NK-92 treated with Interleukin-12 subunit alpha and Interleukin-12 subunit beta, amount 100 ng/mL, for 24 hours (cell line): Measurements from ENCODE around the gene SMOC2.

Experiments
- DNase-seq: peaks from one replicate; lab custom pipeline; 2025; lab: John Stamatoyannopoulos, UW

SMOC2 gene

DNA sequence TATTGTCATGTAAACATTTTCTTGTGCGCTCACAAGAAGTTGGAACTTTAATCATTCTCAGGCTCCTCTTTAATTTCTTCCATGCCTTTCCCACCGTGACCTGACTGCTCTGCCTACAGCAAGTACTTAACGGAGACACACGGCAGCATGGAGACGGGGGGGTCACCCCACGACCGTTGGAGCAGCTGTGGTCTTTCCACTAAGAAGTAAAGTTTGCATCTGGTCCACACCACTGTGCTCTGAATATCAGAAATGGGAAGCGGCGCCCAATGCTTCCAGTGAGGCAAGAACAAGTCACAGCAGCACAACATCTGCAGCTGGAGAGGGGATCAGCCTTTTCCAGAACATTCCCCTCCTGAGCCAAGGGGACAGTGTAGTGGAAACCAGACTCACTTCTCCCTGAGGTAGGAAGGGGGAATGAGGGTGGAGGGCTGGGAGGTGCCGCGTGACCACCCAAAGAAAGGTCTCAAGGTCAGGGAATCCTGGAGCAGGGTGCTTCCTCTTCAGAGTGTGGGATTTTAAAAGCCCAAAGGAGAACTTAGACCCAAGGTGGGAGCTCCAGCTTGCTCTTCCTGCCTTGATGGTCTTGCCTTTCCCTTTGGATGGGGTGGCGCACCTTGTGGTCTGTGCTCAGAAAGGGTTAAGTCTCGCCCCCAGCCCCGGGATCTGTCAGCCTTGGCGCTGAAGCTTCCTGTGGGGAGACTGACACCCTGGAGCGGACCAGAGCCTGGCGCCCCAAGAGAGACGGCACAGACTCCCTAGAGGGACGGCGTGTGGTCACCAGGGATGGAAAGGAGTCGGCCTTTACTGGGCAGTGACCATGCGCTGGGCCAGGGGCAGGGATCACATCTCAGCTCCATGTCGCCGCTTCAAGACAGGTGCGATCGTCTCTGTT, 25.6 kb upstream of the SMOC2 start:
- no peak for DNase-seq

DNA sequence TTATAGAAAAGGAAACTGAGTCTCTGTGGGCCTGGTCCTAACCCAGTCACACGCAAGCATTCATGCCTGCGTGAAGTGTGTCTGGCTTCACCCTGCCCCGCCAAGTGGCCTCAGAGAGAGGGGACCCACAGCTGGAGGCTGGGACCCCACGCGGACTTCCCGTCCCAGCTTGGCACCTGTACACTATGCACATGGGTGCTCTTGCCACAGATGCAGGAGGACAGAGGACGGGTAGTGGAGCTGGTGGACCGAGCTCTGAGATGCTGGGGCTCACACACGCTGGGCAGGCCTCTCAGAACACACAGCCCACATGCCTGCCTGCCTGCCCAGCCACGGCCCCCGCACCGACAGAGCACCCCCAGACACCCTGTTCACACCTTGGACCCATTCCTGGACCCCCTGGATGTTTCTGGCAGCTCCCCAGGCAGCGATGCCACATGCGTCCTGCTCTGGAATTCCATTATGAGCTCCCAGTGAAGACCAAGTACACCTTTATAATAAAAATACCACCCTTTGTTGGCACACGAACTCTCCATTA, 24.9 kb upstream of the SMOC2 start:
- DNase-seq: no peak

DNA sequence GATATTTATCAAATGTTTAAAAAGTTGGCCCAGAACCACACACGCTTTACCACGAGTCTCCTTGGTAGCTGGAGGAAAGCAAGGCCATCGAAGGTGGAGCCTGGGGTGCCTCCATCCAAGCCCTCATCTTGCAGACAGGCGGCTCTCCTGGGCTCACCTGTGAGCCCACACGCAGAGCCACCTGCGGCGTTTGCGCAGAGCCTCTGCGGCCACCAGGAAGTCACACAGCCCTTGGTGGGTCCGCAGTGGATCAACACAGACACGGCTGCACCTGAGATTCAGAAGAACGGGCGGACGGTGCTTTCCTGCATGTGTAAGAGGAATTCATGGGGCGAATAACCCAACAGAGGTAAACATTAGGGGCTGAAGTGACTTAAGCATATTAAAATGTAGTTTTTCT, 24.5 kb upstream of the SMOC2 start:
- no peak for DNase-seq

DNA sequence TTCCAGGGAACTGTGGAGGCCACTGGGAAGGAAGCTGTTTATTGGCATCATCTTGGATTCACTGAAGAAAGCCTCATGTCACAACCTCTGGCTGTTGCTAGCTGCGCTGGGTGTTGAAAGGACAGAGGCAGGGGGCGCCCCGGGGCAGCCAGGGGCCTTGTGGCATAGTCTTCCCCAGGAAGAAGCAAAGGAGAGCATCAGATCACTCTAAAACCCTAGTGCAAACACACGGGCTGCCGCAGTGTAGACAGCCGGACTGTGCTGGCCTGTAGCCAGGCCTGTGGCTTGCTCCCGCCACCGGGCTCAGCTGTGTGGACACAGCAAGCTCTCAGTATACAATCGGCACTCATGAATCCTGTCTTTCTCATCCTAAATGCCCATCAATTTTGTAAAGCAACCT, 23.8 kb upstream of the SMOC2 start:
- no peak for DNase-seq

DNA sequence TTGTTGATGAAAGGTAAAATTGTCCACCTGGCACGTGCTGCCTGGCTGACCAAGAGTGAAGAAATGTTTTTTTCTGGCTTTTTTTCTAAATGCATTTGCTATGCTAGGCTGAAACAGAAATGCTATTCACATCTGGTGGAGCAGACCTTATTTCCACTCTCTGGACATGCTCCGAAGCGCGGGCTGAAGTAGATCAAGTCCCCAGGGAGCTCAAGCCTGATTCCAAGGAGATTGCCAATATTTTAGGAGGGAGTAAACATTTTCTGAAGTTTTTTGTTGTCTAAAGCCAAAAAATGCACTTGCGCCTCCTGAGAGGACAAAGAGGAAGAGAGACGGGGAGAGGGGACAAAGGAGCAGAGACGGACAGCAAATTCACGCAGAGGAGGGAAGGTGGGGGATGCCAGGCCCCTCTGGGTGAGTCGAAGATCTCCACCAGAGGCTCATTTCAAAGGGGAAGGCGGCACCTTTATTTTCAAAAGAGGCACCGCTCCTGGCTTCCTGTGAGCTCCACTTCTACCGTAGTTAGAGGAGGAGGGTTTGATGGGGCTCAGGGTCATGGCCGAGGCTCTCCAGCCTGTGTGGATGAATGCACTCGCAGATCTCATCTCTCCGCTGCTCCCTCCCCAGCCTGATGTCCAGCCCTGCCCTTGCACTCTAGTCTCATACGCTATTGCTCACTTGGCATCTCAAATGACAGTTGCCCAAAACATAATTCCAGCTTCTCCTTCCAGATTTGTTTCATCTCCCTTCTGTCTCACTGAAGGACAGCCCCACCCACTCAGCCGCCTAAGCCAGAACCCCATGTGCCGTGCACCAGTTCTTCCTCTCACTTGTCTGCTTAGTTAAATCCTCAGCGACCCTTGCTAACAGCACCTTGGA, 23.1 kb upstream of the SMOC2 start:
- no peak for DNase-seq

DNA sequence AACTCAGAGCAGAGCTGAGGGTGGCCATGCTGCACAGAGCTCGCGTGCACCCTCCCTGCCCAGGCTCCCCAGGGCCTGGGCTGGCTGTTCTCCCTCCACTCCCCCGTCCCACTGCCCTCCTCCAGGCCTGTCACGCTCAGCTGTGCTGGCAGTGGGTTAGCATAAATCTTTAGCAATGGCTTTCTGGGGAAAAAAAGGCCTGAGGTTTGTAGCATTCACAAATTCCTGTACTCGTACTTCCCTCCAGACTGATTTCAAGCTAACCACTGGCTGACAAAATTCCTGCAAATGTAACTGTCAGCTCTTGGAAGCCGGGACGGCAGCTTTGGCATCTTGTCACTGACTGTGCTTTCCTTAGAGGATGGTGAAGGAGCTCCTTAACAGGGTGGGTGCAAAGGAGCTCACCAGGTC, 22.3 kb upstream of the SMOC2 start:
- DNase-seq: no peak

DNA sequence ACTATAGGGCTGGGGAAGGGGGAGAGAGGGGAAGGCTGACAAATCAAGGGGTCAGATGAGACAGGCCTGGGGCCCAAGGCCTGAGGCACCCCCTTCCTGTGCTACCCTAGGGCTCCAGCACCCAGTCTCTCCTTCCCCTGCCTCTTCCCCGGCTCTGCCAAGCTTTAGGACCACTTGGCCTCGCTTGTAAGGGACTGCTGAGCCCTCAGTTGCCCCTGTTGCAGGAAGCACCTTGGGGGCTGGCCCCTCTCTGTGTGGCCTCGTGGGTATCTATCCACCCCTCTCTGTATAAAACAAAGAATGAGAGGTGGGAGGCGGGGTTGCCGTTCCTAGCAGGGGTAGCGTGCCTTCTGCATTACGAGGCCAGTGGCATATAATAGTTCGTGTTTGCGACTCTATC, 21.4 kb upstream of the SMOC2 start:
- DNase-seq: no peak

DNA sequence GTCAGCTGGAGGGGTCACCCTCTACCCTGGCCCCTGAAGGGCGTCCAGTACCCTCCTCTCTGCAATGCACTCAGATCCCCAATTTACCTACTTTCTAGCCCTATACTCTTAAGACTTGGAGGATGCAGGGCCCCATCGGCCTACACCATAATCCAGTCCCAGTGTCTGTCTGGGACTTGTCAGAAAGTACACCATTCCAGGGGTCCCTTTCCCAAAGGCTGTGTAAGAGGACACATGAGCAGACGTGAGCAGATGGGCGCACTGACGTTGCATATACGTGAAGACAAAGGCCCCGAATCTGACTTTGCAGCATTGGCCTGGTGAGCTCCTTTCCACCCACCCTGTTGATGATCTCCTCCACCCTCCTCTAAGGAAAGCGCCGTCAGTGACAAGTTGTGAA, 20.9 kb upstream of the SMOC2 start:
- no peak for DNase-seq

DNA sequence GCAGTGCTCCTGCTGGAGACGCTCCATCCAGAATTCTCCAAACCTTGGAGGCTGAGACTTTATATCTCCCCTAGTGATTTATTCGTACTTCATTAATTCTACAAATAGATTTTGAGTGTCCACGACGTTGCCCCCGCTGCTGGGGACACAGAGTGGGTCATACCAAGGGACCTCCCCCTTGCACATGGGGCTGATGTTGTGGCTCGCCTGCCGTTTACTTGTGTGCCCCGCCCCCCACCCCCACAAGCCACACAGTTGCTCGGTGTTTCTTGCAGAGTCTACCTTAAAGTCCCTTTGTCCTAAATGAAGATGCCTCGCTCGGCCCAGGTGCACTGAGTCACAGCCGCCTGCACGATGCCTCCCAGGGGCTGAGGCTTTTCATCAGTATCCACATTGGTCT, 20.3 kb upstream of the SMOC2 start:
- no peak for DNase-seq

DNA sequence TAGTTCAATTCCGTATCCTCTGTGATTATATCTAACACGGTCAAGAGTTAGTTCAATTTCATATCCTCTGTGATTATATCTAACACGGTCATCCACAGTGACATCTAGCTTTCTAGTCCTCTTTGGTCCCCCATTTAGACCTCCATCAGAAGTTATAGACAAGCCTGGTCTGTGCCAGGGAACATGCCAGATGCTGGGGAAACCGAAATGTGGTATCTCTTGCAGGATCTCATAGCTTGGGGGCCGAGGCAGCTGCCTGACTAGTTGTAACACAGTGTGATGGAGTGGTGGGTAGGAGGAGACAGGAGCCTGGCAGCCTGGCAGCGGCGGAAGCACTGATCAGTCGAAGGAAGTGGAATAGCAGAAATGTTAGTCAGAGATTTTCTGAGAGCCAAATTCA, 13.8 kb upstream of the SMOC2 start:
- DNase-seq: no peak

DNA sequence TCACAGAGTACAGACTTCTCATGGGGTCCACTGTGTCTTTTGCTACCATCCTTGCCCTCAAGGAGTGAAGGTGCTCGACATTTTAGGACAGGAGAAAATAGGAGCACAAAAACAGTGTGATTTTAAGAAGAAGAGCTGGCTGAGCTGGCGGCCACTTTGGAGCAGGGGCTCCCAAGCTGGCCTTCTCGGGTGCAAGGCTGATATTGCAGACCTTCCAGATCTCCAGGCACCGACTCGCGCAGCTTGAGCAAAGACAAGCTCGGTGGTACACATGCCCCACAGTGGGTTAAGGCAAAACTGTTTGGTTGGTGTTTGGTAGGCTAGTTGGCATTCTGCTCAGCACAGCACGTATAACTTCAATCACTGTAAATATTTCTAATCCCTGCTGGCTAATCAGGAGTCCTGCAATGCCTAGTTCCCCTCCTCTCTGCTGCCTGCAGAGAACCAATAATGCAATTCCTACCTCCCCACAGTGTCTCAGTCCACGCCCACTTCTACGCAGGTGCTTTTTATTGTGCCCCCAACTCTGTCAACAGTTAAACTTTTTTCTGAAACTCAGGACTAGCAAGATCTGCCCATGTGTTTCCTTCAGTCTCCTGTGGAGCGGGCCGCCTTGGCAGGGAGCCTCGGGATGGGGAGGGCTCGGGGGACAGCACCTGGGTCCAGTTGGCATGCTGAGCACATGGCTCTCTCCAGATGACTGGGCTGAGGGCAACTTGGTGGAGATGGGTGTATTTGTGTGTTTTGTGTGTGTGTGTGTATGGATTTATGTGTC, 12.7 kb upstream of the SMOC2 start:
- no peak for DNase-seq

DNA sequence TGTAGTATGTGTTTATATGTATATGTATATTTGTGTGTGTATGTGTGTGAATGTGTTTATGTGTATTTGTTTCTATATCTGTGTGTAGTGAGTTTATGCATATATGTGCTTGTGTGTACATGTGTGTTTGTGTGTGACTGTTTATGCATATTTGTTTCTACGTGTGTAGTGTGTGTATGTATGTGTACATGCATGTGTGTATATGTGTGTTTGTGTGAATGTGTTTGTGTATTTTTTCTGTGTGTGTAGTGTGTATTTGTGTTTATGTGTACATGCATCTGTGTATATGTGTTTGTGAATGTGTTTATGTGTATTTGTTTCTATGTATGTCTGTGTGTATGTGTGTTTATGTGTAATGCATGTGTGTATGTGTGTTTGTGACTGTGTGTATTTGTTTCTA, 12.1 kb upstream of the SMOC2 start:
- no peak for DNase-seq

DNA sequence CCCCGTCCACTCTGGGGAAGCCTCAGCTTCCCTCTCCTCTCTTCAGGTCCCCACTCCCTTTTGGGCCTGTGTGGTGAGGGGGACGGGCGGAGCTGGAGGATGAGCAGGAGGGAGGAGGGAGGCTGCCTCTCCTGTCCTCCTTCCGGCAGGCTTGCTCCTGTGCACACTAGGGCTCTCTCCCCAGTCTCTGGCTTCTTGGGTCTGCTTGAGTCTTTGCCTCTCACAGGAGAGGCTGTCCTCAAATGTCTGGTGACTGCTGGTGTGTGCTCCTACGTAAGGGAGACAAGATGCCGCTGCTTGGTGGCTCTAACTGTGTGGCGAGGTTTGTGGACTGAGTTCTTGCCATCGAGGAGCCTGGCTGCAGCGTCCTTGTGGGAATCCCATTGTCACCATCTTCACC, 8.8 kb upstream of the SMOC2 start:
- no peak for DNase-seq

DNA sequence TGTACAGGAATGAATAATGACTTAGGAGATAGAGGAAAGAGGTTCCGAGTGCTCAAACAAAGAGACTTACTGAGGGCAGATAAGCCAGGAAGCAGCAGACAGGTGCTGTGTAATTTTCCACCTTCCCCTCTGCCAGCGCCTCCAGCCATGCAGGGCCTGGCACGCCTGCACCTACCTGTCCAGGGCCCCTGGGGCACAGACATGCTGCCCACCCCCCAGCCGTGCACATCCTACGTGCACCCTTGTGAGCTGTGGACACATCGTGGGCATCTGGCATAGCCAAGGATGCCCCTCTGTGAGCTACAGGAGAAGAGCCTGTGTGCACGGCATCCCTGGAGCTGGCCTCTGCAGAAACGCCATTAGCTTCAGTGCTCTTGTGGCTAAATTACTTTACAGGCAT, 7.1 kb upstream of the SMOC2 start:
- DNase-seq: no peak

DNA sequence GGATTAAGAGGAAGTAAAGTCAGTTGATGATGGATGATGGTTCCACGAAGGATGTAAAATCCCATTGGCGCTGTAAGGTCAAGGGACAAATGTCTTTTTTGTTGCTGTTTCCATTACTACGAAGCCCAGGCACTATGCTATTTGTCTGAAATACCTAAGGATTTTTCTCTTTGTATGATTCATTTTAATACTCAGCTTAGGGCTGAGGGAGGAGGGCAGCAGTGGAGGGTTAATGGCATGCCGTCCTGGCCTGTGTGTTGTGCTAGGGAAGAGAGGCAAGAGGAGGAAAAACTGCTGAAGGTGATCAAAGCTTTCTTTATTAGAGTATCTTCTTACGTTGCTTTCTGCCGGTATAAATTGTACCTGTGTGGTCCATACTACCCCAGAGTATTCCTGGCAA, 6.5 kb upstream of the SMOC2 start:
- no peak for DNase-seq

DNA sequence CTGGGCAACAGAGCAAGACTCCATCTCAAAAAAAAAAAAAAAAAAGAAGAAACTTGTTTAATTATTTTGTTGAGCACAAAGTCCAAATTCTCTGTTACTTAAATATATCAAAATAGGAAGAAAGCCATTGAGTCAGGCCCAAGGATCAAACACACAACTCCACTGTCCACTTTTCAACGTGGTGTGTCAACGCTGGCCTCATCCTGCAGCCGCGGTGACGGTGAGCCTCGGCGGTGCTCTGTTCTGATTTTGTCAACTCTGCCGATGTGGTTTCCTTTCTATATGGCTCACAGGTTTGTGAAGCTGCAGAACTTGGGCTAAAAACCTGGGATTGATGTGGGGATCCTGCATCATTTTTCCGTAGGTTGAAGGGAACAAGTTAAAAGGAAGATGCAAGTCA, 3.2 kb upstream of the SMOC2 start:
- DNase-seq: no peak

DNA sequence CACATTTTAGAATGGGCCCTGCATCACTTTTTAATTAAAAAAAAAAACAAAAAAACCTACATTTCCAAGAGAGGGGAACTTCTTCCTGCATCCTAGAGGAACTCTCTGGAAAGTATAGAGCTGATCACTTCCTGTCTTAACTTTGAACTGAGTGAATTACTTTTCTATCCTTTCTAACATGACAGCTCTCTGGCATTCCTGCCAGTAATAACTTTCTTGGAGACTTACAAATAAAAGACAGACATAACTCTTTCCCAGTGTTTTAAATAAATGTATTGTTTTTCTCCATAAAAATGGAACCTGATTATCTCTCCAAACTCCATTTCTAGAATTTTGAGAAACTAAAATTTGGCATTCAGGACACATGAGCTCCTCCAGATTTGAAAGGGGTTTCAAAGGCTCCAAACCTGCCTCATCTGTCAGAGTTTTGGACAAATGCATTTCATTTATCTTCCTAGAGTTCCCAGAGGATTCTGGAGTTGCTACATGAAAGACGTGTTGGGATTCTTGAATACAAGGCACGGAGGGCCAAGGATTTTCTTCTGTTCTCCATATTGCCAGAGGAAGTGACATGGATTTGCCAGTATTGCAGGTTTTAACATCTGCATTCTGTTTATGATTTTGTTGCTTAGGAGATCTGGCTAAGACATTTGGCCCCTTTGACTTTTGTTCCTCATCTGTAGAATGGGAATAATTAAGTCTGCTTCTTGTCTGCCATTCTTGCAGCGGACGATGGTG, 2.0 kb upstream of the SMOC2 start:
- DNase-seq: no peak

DNA sequence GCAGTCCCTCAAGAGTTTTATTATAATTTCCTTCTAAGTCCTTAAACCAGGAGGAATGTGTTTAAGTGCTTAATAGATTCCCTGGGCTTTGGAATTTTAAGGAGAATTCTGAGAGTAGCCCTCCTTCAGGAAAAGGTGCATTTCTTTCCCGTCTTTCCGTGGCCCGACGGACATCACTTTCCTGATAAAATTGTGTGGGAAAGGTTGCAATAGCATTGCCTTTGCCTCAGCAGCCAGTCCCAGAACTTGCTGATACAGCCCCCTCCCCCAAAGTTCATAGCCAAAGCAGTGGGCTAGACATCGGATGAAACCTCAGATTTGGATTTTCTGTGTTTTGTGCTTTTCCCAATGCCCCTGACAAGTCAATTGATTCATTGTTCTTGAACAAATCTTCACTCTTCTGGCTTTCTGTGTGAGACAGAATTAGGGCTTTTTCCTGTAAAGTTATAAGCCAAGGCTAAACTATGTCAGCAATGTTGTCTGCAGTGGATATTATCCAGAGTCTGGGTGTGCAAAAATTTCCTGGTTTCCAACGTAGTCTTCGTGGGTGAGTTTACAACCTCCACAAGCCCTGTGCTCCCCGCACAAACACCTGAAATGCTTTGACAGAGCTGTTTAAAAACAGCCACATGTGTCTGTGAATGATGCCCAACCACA, 1.1 kb upstream of the SMOC2 start:
- DNase-seq: no peak

DNA sequence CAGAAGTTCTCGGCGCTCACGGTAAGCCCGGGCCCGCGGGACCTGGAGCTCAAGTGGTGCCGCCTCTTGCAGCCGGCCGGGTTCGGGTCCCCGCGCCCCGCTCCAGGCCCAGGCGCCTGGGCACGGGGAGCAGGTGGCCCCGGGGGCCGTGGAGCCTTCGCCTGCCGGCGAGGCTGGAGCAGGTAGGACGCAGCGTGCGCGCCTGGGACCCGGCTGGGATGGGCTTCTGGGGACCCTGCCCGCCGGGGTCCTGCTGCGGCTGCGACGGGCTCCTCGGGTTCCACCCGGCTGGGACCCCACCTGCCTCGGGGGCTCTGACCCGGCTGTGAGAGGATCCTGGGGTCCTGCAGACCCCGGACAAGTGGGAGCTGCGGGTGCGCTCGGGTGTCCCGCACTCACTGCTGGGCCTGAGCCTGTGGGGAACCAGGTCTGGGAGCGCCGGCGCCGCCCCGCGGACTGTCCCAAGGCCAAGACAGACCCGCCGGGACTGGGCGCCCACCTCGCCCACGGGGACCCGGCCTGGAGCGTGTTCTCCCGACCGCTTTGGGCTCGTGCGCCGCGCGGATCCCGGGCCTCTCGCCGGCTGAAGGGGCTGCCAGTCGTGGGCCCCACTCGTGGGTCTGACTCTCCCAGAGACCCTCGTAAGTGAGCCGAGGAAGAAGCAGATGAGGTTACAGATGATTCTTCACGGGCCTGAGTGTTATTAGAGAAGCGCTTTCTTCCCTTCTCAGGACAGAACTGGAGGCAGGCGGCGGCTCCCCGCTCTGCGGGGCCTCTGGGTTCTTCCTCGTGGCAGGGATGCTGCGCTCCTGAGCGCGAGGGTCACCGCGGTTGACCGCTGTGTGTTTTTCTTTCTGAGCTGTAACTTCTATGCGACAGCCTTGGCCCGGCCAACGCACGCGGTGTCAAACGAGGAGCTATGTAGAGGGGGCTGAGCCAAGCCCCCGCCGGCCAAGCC, 729 bp downstream of the SMOC2 start:
- no peak for DNase-seq

DNA sequence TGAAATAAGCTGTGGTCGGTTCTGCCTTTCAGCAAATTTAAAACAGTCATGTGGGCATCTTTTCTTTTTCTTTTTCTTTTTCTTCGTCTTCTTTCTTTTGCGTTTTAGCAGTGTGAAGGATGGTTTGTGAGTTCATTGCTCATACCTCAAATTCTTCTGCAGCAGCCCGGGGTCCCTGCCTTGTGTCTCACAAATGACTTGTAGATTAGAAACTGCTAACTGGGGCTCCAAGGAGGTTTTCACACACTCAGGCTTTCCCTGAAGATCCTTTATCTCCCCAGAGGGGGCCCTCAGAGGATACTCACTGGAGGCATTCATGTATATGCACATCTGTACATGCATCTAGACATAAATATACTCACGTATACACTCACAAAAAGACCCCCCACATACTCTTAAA, 1.7 kb downstream of the SMOC2 start:
- DNase-seq: no peak
